GM18517 (cell line): ENCODE measurements around the gene LAMB1.
"Not testable (repeated sequence)": the region's sequence is repeated elsewhere in the genome, so short reads cannot be mapped to it uniquely, and the experiment has no call there.

Experiments used
- ATAC-seq: cut with Tn5 transposase; IDR thresholded peaks from one replicate; pipeline ENCODE4 v1.9.1; 2021; ENCODE audit warnings: mild to moderate bottlenecking, moderate library complexity; ENCODE audit not compliant: unreplicated experiment

Gene LAMB1

DNA sequence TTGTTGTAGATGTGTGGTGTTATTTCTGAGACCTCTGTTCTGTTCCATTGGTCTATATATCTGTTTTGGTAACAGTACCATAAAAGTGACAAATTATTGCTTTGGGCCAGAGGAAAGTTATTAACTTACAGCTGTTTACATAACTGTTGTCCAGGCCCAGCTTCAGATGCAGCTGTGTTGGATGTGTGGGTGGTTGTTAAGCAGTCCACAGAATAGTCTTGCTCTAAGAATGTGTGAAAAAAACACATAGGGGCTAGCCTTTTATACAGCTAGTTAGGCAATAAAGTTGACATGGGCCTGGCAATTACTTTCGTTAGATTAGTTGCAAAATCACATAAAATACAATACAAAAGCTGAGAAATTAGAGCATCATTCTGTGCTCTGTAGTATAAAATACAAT lies 80.1 kb downstream of the LAMB1 start:
- ATAC-seq = no peak

DNA sequence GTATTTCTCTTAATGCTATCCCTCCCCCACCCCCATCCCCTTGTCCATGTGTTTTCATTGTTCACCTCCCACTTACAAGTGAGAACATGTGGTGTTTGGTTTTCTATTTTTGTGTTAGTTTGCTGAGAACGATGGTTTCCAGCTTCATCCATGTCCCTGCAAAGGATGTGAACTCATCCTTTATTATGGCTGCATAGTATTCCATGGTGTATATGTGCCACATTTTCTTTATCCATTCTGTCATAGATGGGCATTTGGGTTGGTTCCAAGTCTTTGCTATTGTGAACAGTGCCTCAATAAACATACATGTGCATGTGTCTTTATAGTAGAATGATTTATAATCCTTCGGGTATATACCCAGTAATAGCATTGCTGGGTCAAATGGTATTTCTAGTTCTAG lies 81.1 kb downstream of the LAMB1 start:
- not testable (repeated sequence) for ATAC-seq

DNA sequence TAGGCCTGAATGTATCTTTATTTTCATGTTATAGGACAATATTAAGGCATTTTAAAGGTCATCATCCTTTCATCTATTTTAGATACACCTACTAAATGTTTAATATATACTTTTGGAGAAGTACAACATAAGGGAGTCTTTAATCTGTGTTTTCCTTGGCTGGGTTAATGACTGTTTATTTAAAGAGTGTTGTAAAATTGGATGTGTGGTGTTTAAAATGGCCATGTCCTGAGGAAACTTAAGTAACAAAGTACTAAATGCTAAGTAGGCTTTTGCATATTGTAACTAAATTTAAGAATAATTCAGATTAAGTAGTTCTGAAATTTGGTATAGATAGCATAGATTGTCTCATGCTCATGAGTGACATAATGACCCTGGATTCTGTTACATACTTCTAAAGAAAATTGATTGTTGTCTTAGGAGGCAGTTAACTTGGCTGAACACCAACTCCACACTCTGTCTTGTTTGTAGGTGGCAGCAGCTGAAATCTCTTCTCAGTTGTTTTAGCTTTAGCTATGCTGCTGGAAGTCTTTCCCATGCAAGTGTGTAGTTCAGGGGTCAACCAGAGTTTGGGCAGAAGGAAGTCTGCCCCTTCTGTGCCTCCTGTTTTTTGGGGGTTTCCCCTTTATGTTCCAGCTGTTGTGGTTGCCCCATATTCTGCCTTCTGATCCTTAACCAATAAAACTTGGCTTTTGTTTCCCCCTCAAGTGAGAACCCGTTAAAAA lies 82.8 kb downstream of the LAMB1 start:
- ATAC-seq = no peak

DNA sequence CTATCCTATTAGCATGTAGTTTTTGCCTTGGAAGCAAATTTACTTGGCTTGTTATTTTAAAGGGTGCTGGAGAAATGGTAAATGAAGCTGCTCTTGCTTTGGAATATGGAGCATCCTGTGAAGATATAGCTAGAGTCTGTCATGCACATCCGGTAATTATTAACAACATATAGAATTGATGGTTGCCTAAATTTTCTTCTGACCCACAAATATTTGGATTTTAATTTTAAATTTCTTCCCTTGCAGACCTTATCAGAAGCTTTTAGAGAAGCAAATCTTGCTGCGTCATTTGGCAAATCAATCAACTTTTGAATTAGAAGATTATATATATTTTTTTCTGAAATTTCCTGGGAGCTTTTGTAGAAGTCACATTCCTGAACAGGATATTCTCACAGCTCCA lies 84.0 kb downstream of the LAMB1 start:
- ATAC-seq = no peak

DNA sequence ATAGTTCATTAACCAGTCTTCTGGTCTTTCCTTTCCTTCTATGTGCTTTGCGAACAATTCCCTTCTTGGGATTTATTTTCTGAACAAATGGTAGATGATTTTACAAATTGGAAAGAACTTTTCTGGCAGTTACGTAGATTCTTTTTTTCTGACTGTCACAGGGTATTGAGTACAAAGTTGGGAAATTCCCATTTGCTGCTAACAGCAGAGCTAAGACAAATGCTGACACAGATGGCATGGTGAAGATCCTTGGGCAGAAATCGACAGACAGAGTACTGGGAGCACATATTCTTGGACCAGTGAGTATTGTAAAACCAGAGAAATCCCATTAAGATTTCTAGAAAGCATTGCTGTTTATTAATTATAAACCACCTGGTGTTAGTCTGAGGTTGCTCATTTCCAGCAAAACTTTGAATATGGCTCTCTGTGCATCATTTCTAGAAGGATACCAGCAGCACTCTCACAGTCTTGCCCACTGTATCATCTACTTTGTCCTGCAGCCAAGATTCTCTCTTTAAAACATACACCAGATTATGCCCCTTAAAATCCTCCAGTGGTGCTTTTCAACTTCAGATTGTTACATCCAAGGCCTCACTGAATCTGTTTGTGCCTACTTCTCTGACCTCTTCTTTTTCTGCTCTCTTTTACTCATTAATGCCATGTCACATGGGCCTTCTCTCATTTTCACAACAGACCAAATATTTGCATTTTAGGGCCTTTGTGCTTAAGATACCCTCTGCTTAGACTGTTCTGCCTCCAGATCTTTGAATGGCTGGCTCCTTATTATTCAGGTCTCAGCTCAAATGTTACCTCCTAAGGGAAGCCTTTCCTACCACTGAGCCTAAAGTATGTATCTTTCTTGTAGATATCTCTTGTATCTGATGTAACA lies 85.0 kb downstream of the LAMB1 start:
- ATAC-seq = peak; percentile 90

DNA sequence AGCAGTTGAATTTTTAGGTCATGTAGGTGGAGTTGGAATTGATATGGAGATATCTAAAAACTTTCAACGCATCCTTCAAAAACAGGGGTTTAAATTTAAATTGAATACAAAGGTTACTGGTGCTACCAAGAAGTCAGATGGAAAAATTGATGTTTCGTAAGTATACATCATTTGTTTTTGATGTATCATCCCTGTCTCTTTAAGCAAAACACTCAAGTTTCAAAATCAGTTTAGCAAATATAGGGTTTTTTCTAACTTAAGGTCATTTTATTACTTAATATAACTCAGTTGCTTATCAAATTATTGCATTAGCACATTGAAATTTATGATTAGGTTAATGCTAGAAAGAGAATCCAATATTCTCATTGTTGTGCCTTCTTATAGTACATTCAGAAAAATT lies 87.4 kb downstream of the LAMB1 start:
- ATAC-seq = no peak

DNA sequence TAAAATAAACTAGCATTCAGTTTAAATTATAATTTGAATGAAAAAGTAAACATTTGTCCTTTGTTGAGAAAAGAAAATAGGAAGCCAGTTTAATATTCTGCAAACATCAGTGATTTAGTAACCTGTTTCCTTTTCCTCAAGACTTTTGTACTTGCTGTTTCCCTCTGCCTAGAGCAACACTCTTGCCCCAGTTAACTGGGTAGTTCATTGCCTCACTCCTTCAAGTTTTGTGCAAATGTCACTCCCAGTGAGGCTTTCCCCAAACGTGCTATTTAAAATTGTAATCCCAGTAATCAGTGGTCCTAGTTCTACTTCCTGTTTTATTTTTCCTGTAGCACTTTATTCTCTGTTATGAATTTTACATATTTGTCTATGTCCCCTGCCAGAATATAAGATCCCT lies 88.1 kb downstream of the LAMB1 start:
- ATAC-seq = no peak

DNA sequence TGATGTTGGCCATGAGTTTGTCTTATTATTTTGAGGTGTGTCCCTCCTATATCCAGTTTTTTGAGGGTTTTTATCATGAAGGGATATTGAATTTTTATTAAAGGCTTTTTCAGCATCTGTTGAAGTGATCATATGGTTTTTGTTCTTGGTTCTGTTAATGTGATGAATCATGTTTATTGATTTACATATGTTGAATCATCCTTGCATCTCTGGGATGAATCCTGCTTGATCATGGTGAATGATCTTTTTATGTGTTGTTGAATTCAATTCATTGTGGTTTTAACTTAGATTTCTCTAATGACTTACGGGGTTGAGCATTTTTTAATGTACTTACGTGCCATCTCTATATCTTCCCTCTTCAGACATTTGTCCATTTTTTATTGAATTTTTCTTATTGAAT lies 89.1 kb downstream of the LAMB1 start:
- no peak for ATAC-seq

DNA sequence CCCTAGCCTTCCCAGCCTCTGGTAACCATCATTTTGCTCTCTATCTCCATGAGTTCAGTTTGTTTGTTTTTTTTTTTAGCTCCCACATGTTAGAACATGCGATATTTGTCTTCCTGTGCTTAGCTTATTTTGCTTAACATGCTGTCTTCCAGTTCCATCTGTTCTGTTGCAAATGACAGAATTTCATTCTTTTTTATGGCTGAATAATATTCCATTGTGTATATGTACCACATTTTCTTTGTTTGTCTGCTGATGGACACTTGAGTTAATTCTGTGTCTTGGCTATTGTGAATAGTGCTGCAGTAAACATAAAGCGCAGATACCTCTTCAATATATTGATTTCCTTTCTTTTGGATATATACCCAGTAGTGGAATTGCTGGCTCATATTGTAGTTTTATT lies 91.0 kb downstream of the LAMB1 start:
- ATAC-seq = no peak

DNA sequence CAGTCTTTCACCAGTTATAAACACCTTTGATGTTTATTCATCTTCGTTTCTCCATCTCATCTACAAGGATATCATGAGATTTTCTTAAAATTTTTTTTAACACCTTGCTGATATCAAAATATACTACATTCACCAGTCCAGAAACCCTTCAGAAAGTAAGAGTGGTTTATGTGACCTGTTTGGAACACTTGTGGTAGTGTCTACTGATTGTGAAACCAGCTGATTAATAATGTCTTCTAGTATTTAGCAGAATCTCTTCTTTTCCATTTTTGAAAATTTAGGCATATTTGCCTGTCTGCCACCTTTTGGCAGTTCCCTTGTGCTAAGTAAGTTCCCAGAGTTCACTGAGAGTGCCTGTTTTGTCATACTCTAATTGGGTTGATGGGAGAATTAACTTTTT lies 93.5 kb downstream of the LAMB1 start:
- no peak for ATAC-seq

DNA sequence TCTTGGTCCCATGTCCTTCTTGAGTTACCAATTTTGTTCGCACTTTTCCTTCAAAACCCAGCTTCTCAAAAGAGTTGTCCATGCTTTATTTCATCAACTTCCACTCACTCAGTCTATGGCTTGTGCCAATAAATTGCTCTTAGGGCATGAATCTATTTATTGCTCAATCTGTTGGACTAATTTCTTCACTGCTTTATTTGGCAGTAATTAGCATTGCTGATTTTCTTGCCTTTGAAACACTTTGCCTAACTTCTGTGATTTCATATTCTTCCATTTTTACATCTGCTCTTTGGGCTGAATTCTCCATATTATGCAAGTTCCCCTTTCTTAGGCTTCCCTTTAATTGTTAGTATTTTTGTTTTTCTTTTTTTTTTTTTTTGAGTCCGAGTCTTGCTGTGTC lies 95.2 kb downstream of the LAMB1 start:
- ATAC-seq = no peak

DNA sequence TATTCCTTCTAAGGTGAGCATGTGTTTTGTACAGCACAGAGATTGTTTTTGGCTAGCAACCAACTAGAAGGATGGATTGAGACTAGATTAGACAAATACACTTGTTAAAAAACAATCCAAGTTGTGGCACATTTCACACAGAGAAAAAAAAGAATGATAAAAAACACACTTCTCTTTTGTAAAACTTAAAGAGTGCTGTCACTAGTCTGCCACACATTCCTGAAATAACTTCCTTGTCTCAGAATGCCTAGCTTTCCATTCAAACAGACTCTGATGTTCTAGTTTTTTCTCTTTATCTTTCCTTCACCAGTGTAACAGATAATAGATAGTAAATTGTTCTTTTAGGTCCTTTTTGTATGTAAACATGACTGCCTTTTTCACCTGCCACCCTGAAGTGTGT lies 100.6 kb downstream of the LAMB1 start:
- ATAC-seq = no peak

DNA sequence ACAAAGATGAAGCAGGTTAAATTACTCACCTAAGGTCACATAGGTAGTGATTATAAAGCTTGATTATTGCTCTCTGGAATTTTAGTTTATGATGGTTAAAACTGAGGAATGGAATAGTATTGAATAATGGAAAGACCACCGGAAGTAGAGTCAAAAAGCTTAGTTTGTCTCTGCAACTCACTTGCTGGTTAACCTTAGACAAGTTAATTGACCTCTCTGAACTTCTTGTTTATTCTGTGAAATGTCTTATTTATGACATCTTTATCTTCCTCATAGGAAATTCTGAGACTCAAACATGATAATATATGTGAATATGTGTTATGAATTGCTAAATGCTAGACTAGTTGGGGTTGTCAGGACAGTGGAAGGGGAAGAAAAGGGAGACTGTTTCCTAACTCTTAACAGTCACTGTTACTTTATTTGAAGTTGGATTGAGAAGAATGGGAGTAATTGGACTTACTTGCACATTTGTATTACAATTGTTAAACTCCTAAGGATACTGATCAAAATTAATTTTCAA lies 102.4 kb downstream of the LAMB1 start:
- no peak for ATAC-seq

DNA sequence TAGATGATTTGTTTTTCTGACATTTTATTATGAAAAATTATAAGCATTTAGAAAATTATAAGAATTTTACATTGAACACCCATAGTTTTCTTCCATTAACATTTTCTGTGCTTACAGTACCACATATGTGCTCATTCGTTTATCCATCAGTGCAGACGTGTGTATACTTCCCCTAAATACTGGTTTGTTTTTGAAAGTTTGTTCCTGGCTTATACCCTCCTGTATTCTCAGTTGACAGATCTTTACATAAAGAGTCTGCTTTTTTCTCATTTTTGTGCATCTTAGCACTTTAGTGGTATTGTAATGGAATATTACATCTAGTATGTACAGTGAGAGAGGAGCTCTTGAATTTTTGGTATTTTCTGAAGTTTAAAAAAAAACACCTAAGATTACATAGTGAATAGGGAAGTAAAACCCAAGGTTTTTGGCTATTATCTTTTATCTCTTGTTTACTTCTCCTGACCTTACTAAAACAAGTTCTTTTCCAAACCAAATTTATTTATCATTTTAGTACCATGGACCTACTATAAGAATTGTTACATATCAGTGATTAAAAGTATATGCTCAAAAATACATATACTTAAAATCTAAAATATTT lies 103.9 kb downstream of the LAMB1 start:
- no peak for ATAC-seq

DNA sequence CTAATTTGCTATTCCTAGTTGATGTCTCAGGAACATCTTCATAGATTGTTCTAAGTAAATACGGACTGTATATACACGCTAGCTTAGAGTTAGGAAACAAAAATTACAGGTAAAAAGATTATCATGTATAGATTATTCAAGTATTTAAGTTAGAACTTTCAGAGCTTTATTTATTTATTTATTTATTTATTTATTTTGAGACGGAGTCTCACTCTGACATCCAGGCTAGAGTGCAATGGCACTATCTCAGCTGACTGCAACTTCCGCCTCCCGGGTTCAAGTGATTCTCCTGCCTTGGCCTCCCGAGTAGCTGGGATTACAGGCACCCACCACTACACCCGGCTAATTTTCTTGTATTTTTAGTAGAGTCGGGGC lies 110.6 kb downstream of the LAMB1 start:
- not testable (repeated sequence) for ATAC-seq

DNA sequence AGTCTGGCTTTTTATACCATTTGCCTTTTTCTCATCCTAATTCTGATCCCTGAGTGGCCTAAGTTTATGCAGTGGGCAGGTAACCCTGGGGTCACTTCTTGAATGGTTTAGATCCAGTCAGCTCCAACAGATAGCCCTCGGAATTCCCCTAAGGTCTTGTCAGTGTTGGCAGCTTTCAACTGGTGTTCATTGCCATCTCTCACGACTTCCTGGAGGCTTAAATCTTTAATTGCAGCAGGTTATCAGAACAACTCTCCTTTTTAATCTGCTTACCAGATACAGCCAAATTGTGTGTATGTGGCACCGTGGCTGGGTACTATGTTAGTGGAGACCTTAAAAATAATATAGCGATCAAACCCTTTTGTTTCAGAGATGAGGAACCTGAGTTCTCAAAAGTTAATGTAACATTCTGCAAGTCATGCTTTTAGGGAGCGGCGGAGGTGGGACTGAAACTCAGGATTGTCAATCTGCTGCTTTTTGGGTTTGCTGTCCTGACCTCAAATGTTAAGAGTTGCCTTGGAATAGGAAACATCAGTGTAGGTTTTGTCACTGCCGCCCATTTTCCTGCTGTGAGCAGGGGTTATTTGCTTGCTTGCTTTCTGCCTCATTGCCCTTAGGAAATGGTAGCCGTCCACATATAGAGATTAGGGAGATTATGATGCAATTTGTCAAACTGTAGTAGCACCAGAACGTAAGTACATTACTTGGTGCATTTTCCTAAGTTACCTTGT lies 111.2 kb downstream of the LAMB1 start:
- ATAC-seq = no peak

DNA sequence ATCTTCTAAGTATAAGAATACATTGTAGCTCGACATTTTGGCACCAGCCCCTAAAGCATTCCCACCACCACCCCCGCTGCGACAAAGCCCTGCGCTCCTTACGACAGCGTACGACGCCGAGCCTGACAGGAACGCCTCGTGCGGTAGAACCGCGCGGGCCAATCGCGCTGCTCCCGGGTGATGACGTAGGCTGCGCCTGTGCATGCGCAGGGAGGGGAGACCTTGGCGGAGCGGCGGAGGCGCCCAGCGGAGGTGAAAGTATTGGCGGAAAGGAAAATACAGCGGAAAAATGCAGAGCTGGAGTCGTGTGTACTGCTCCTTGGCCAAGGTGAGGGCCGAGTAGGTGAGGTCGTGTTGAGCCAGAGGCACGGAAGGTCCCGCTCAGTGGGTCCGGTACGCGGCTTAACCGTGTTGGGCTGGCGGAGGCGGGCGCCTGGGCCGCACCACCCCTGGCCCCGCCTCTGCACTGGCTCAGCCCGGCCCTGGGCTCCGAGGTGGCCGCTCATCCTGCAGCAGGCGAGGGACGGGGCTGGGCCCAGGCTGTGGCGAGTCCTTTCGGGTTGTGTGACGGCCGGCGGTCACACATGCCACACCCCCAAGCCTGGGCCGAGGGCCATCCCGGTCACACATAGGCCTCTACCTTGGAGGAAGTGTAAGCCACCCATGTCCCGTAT lies 111.9 kb downstream of the LAMB1 start, which contains the start of gene DLD:
Gene DLD (plus strand): TSS at position 222 of the 674 bp plus-strand sequence. CDS start 68 bp downstream, at position 290.
- peak; percentile 98 for ATAC-seq

DNA sequence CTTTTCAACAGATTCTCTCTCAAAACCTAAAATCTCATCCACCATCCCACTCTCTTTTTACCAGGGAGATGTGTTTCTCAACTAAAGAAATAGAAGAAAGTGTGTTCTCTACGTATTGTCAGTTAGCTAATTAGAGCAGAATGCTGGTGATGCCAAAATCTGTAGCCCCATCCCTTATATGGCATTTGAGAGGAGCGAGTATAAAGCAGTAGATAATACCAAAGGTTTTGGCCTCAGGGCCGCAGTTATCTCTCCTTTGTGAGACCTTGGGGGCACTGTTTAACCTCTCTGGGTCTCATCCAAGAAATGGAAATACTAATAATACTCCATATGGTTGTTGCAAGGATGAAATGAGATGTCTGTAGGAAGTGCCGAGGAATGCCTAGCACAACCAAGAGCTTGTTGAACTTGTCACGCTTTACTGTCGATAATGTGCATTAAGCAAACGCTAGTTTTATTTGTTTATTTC lies 112.4 kb downstream of the LAMB1 start:
- ATAC-seq = peak; percentile 18

DNA sequence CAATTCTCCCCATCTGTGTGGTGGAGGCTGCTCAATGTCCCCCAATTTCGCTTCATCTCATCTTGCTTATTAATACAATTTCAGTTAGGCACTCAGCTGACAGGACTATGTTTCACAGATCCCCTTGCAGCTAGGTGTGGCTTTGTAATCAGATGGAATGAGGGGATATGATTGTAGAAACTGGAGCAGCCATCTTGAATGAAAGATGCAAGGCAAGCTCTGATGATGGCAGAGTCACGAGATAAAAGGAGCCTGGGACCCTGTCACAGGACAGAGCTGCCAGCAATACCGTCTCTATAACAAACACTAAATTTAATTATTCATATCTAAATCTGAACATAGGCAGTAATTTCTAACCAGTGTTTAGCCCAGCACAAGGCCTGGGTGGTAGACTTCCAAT lies 113.0 kb downstream of the LAMB1 start:
- ATAC-seq = no peak

DNA sequence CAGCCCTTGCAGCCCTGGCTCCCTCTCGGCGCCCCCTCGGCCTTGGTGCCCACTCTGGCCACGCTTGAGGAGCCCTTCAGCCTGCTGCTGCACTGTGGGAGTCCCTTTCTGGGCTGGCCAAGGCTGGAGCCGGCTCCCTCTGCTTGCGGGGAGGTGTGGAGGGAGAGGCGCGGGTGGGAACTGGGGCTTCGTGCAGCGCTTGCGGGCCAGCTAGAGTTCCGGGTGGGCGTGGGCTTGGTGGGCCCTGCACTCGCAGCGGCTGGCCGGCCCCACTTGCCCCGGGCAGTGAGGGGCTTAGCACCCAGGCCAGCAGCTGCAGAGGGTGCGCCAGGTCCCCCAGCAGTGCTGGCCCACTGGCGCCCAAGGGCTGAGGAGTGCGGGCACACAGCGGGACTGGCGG lies 115.1 kb downstream of the LAMB1 start:
- ATAC-seq = not testable (repeated sequence)
